Stomach (tissue), 9 donors: ENCODE measurements around the gene KRTDAP. TPM values are rescaled to one million over a fixed set of nuclear protein-coding genes. Genes with fewer than 3 reads are reported as not detected.

Source experiments
- DNase-seq, 2 donors: peaks; one replicate each; pipeline versions ENCODE4 v3.0.0 to v3.0.0-alpha.2; 2013 to 2019
- H3K27ac ChIP-seq, 5 donors: fragments of 200-600 bp in 4 of 5; sonication (generic) in 4 of 5; one replicate each; pipeline ENCODE4 v1.5.1; 2013 to 2019; ENCODE audit warnings: mild to moderate bottlenecking in 1 of 5, moderate library complexity in 1 of 5
- H3K27me3 ChIP-seq, 3 donors: fragments of 200-600 bp; sonication (generic); one replicate each; pipeline ENCODE4 v1.5.1; 2017 to 2019; ENCODE audit warnings: mixed run types in 1 of 3
- H3K36me3 ChIP-seq, 4 donors: fragments of 200-600 bp; sonication (generic); 1 replicate in 3 of 4; 2 replicates in 1 of 4; pipeline ENCODE4 v1.5.1; 2016 to 2019
- H3K4me1 ChIP-seq, 4 donors: fragments of 200-600 bp; sonication (generic); one replicate each; pipeline ENCODE4 v1.5.1; 2016 to 2019
- H3K4me3 ChIP-seq, 4 donors: fragments of 200-600 bp; sonication (generic) in 3 of 4; one replicate each; pipeline ENCODE4 v1.5.1; 2016 to 2019; ENCODE audit warnings: mild to moderate bottlenecking in 1 of 4
- H3K9me3 ChIP-seq, 4 donors: fragments of 200-600 bp; sonication (generic); one replicate each; pipeline ENCODE4 v1.5.1; 2016 to 2019
- CTCF ChIP-seq, 7 experiments: fragments of 450-650 bp in 4 of 7; fragments of 200-600 bp in 3 of 7; sonication (generic) in 3 of 7; IDR thresholded peaks; one replicate each; pipeline ENCODE4 v1.5.1; 2016 to 2019; ENCODE audit warnings: antibody characterized with exemption in 7 of 7, control low read depth in 2 of 7, mild to moderate bottlenecking in 1 of 7
- EP300 ChIP-seq: sonication (generic); formaldehyde crosslinking; IDR thresholded peaks from one replicate; pipeline ENCODE4 v1.6.1; 2017; ENCODE audit warnings: antibody characterized with exemption
- POLR2A ChIP-seq, 4 donors: fragments of 450-650 bp; IDR thresholded peaks; one replicate each; pipeline ENCODE4 v1.6.1; 2016; ENCODE audit warnings: antibody characterized with exemption in 4 of 4, control low read depth in 2 of 4, mild to moderate bottlenecking in 1 of 4, moderate library complexity in 1 of 4
- POLR2AphosphoS5 ChIP-seq, 3 donors: sonication (generic); formaldehyde crosslinking; IDR thresholded peaks; one replicate each; pipeline ENCODE4 v1.6.1; 2016; ENCODE audit warnings: antibody characterized with exemption in 3 of 3
- WGBS, 5 donors: extraction: QIAGEN DNeasy Blood & Tissue Kit in 3 of 5; methylation state at CpG; one replicate each; pipeline versions ENCODE4 v1.1.5 to v1.1.7; 2013 to 2018; 5-methylcytosine and 5-hydroxymethylcytosine counted together
- intact Hi-C: fragments of 100-400 bp; cut with DNase I; formaldehyde crosslinking; loops from one replicate; pipeline ENCODE4 v1.15.1; 2023; ENCODE audit warnings: low total_unique reads
- polyA plus RNA-seq, 3 donors: library from polyadenylated mRNA; stranded (reverse); fragments of 200-250 nt; gene quantifications; one replicate each; pipeline ENCODE4 v1.2.3, GENCODE V29; 2013
- total RNA-seq, 5 donors: library from RNA; depleted of rRNA; stranded (reverse); fragments of >200 nt; gene quantifications; one replicate each; pipeline versions ENCODE4 v1.1.0 to v1.2.3, GENCODE V29; 2014 to 2016
- donor health status: healthy with polysubstance abuse.
- donor health status: Bipolar disorder and iron deficiency.
- donor health status: healthy.

KRTDAP gene
- total and polyA plus RNA-seq, 8 donors = 2.3 to 3.0 TPM; not detected in 6

GRCh38 chr19:35438096-35438495 lies 52.2 kb downstream of the KRTDAP start:
- 72 to 89% (median 85%) methylated on average over 5 of the region's 5 CpGs for WGBS, 5 donors
- Histone ChIP-seq H3K36me3 (no peaks in the 10 kb centered on the region), H3K4me3 (no peak overlapping the region), H3K27me3 (no peaks in the 10 kb centered on the region), H3K4me1 (peaks cover 36 to 63% (median 47%) of the 10 kb centered on the region in 4 donors), H3K27ac (peak overlapping the region in 1 of 5 donors; percentile 86), H3K9me3 (no peaks in the 10 kb centered on the region)
- intact Hi-C loops = no loop called here
- no peak for DNase-seq
- TF ChIP-seq CTCF (IDR thresholded peaks at IDR 0.05) (no peak), POLR2AphosphoS5 (IDR thresholded peaks at IDR 0.05) (no peak), POLR2A (IDR thresholded peaks at IDR 0.05) (no peak), EP300 (no peak)

- peak overlapping the region in 4 of 5 donors; percentile 22 to 90 (median 77) for H3K27ac ChIP-seq
- H3K9me3 ChIP-seq = no peaks in the 10 kb centered on the region
- TF ChIP-seq CTCF (IDR thresholded peaks at IDR 0.05) (no peak), POLR2A (IDR thresholded peaks at IDR 0.05) (no peak), EP300 (no peak), POLR2AphosphoS5 (IDR thresholded peaks at IDR 0.05) (no peak)
- peaks cover 36 to 63% (median 47%) of the 10 kb centered on the region in 4 donors for H3K4me1 ChIP-seq
- DNase-seq = peak; percentile 30 to 60
- H3K27me3 ChIP-seq = no peaks in the 10 kb centered on the region
- WGBS, 5 donors = 87 to 90% (median 88%) methylated on average over 15 of the region's 15 CpGs
- no peaks in the 10 kb centered on the region for H3K36me3 ChIP-seq
- H3K4me3 ChIP-seq = no peak overlapping the region
- intact Hi-C loops = no loop called here
Observed at GRCh38 chr19:35437406-35437951, 52.8 kb downstream of the KRTDAP start.

Other genes starting within 250 kb of the KRTDAP start
- 100 to 1,000 TPM in 2 of 5 donors, 10 to 100 TPM in 3; 20.4 to 174 (median 72.8) TPM for gene LSR, start 241.5 kb downstream of the KRTDAP start, total RNA-seq
- 10 to 100 TPM; 17.9 to 90.7 (median 84.4) TPM for gene LSR, start 241.5 kb downstream of the KRTDAP start, polyA plus RNA-seq
- 100 to 1,000 TPM in 1 of 5 donors, 10 to 100 TPM in 4; 26.8 to 105 (median 71.8) TPM for gene USF2, start 221.5 kb downstream of the KRTDAP start, total RNA-seq
- 100 to 1,000 TPM in 1 of 3 donors, 10 to 100 TPM in 2; 83.9 to 109 (median 88.2) TPM for gene USF2, start 221.5 kb downstream of the KRTDAP start, polyA plus RNA-seq
- gene HAMP, start 207.9 kb downstream of the KRTDAP start, total RNA-seq = 10 to 100 TPM in 1 of 5 donors, not detected in 4; 10.4 TPM
- gene HAMP, start 207.9 kb downstream of the KRTDAP start, polyA plus RNA-seq = 1 to 10 TPM in 1 of 3 donors, under 1 TPM in 1, not detected in 1; 0.60 to 6.6 TPM
- 1 to 10 TPM in 1 of 5 donors, under 1 TPM in 1, not detected in 3; 0.73 to 5.5 TPM for gene MAG, start 198.3 kb downstream of the KRTDAP start, total RNA-seq
- gene MAG, start 198.3 kb downstream of the KRTDAP start, polyA plus RNA-seq = under 1 TPM in 1 of 3 donors, not detected in 2; 0.05 TPM
- 1 to 10 TPM in 2 of 5 donors, not detected in 3; 3.1 to 5.7 TPM for gene CD22, start 161.3 kb downstream of the KRTDAP start, total RNA-seq
- gene CD22, start 161.3 kb downstream of the KRTDAP start, polyA plus RNA-seq = 1 to 10 TPM; 2.0 to 5.5 (median 4.0) TPM
- under 1 TPM in 1 of 5 donors, not detected in 4; 0.18 TPM for gene FFAR1, start 142.6 kb downstream of the KRTDAP start, total RNA-seq
- gene FFAR1, start 142.6 kb downstream of the KRTDAP start, polyA plus RNA-seq = not detected
- not detected for gene FFAR3, start 132.0 kb downstream of the KRTDAP start, total RNA-seq
- under 1 TPM in 2 of 3 donors, not detected in 1; 0.30 to 0.56 TPM for gene FFAR3, start 132.0 kb downstream of the KRTDAP start, polyA plus RNA-seq
- not detected for gene GPR42, start 119.4 kb downstream of the KRTDAP start, total RNA-seq
- under 1 TPM in 1 of 3 donors, not detected in 2; 0.19 TPM for gene GPR42, start 119.4 kb downstream of the KRTDAP start, polyA plus RNA-seq
- 1 to 10 TPM in 1 of 5 donors, not detected in 4; 1.4 TPM for gene FFAR2, start 42.2 kb downstream of the KRTDAP start, total RNA-seq
- under 1 TPM; 0.35 to 0.62 (median 0.46) TPM for gene FFAR2, start 42.2 kb downstream of the KRTDAP start, polyA plus RNA-seq
- gene DMKN, start 23.2 kb upstream of the KRTDAP start, total RNA-seq = 10 to 100 TPM in 2 of 5 donors, 1 to 10 TPM in 2, not detected in 1; 4.9 to 36.9 (median 20.2) TPM
- gene DMKN, start 23.2 kb upstream of the KRTDAP start, polyA plus RNA-seq = 100 to 1,000 TPM in 1 of 3 donors, 10 to 100 TPM in 2; 76.7 to 139 (median 83.6) TPM
- gene SBSN, start 37.8 kb upstream of the KRTDAP start, total RNA-seq = not detected
- gene SBSN, start 37.8 kb upstream of the KRTDAP start, polyA plus RNA-seq = 10 to 100 TPM in 1 of 3 donors, 1 to 10 TPM in 1, not detected in 1; 1.1 to 29.2 TPM
- gene GAPDHS, start 43.0 kb upstream of the KRTDAP start, total RNA-seq = not detected
- not detected for gene GAPDHS, start 43.0 kb upstream of the KRTDAP start, polyA plus RNA-seq
- gene TMEM147, start 55.2 kb upstream of the KRTDAP start, total RNA-seq = 100 to 1,000 TPM in 1 of 5 donors, 10 to 100 TPM in 3, 1 to 10 TPM in 1; 7.0 to 121 (median 57.6) TPM
- 100 to 1,000 TPM in 1 of 3 donors, 10 to 100 TPM in 2; 63.4 to 131 (median 77.4) TPM for gene TMEM147, start 55.2 kb upstream of the KRTDAP start, polyA plus RNA-seq
- gene ATP4A, start 73.2 kb upstream of the KRTDAP start, total RNA-seq = 100 to 1,000 TPM in 4 of 5 donors, 1 to 10 TPM in 1; 9.8 to 890 (median 236) TPM
- 100 to 1,000 TPM; 257 to 357 (median 345) TPM for gene ATP4A, start 73.2 kb upstream of the KRTDAP start, polyA plus RNA-seq
- not detected for gene PMIS2, start 95.7 kb upstream of the KRTDAP start, total RNA-seq
- not detected for gene PMIS2, start 95.7 kb upstream of the KRTDAP start, polyA plus RNA-seq
- 10 to 100 TPM in 1 of 5 donors, 1 to 10 TPM in 4; 4.1 to 23.2 (median 4.9) TPM for gene HAUS5, start 122.3 kb upstream of the KRTDAP start, total RNA-seq
- gene HAUS5, start 122.3 kb upstream of the KRTDAP start, polyA plus RNA-seq = 10 to 100 TPM in 1 of 3 donors, 1 to 10 TPM in 2; 4.4 to 17.0 (median 5.6) TPM
- gene RBM42, start 138.6 kb upstream of the KRTDAP start, total RNA-seq = 100 to 1,000 TPM in 1 of 5 donors, 10 to 100 TPM in 4; 26.6 to 133 (median 46.9) TPM
- gene RBM42, start 138.6 kb upstream of the KRTDAP start, polyA plus RNA-seq = 10 to 100 TPM; 56.5 to 60.8 (median 58.6) TPM
- gene ETV2, start 151.3 kb upstream of the KRTDAP start, total RNA-seq = 10 to 100 TPM in 1 of 5 donors, under 1 TPM in 1, not detected in 3; 0.55 to 11.7 TPM
- gene ETV2, start 151.3 kb upstream of the KRTDAP start, polyA plus RNA-seq = 1 to 10 TPM; 4.5 to 6.3 (median 6.1) TPM
- 100 to 1,000 TPM; 198 to 680 (median 373) TPM for gene COX6B1, start 157.9 kb upstream of the KRTDAP start, total RNA-seq
- gene COX6B1, start 157.9 kb upstream of the KRTDAP start, polyA plus RNA-seq = 1,000 to 10,000 TPM; 1,105 to 1,293 (median 1,217) TPM
- gene UPK1A, start 176.1 kb upstream of the KRTDAP start, total RNA-seq = not detected
- gene UPK1A, start 176.1 kb upstream of the KRTDAP start, polyA plus RNA-seq = under 1 TPM in 1 of 3 donors, not detected in 2; 0.08 TPM
- 1 to 10 TPM in 1 of 5 donors, not detected in 4; 8.2 TPM for gene ZBTB32, start 214.1 kb upstream of the KRTDAP start, total RNA-seq
- under 1 TPM in 2 of 3 donors, not detected in 1; 0.43 to 0.46 TPM for gene ZBTB32, start 214.1 kb upstream of the KRTDAP start, polyA plus RNA-seq
- gene KMT2B, start 227.5 kb upstream of the KRTDAP start, total RNA-seq = 10 to 100 TPM in 4 of 5 donors, 1 to 10 TPM in 1; 8.3 to 92.4 (median 24.9) TPM
- 10 to 100 TPM; 13.9 to 22.6 (median 15.1) TPM for gene KMT2B, start 227.5 kb upstream of the KRTDAP start, polyA plus RNA-seq